HEK293 (cell line): ENCODE measurements around the gene DCAF10.

Source experiments
- CTCF ChIA-PET: fragments of 350-600 bp; formaldehyde crosslinking; extraction: SDS; loops from one replicate; lab custom pipeline; 2021; ENCODE audit warnings: antibody characterized with exemption; lab: Yijun Ruan, JAX
- POLR2A ChIA-PET: fragments of 300-600 bp; formaldehyde crosslinking; extraction: SDS; loops from one replicate; lab custom pipeline; 2020; ENCODE audit warnings: antibody characterized with exemption, inconsistent platforms; lab: Yijun Ruan, JAX
- H3K27ac ChIP-seq: fragments of 200-500 bp; sonication (Bioruptor generic); 2 replicates; pipeline ENCODE4 v1.5.1; 2014; ENCODE audit warnings: low read depth, low read length, control low read depth, inconsistent platforms; ENCODE audit errors: extremely low read depth
- H3K36me3 ChIP-seq, 2 experiments: fragments of 200-500 bp in 1 of 2; sonication (Bioruptor generic) in 1 of 2; 1 replicate in 1 of 2; 2 replicates in 1 of 2; pipeline ENCODE4 v1.5.1; 2014 to 2017; ENCODE audit warnings: inconsistent platforms in 2 of 2, low read length in 2 of 2; ENCODE audit not compliant: control insufficient read depth in 2 of 2, insufficient read depth in 1 of 2
- H3K4me1 ChIP-seq: fragments of 200-500 bp; sonication (Bioruptor generic); 2 replicates; pipeline ENCODE4 v1.5.1; 2014; ENCODE audit warnings: mild to moderate bottlenecking, low read length, inconsistent platforms; ENCODE audit not compliant: control insufficient read depth, insufficient read depth
- H3K4me3 ChIP-seq: 2 replicates; pipeline ENCODE4 v1.5.1; 2011; ENCODE audit warnings: low read depth, mild to moderate bottlenecking, control low read depth, low read length, moderate library complexity
- H3K9me3 ChIP-seq: fragments of 200-500 bp; sonication (Bioruptor generic); 2 replicates; pipeline ENCODE4 v1.5.1; 2014; ENCODE audit warnings: low read depth, low read length, inconsistent platforms; ENCODE audit not compliant: control insufficient read depth, insufficient read depth
- FEZF1 ChIP-seq: fragments of 450-650 bp; formaldehyde crosslinking; IDR thresholded peaks from 2 replicates; pipeline ENCODE4 v1.5.1; 2016; ENCODE audit warnings: missing biosample characterization, missing genetic modification characterization
- GFI1B ChIP-seq: fragments of 450-650 bp; formaldehyde crosslinking; IDR thresholded peaks from 2 replicates; pipeline ENCODE4 v1.5.1; 2016; ENCODE audit warnings: missing biosample characterization, missing genetic modification characterization
- GLI2 ChIP-seq: fragments of 450-650 bp; formaldehyde crosslinking; IDR thresholded peaks from 2 replicates; pipeline ENCODE4; 2017; ENCODE audit warnings: missing biosample characterization, missing genetic modification characterization, low read depth, borderline replicate concordance
- GLIS2 ChIP-seq: fragments of 450-650 bp; formaldehyde crosslinking; IDR thresholded peaks from 2 replicates; pipeline ENCODE4 v1.5.1; 2016; ENCODE audit warnings: missing biosample characterization, missing genetic modification characterization
- HOXC10 ChIP-seq: sonication (generic); formaldehyde crosslinking; IDR thresholded peaks from 2 replicates; pipeline ENCODE4 v1.8.1; 2023; ENCODE audit warnings: mild to moderate bottlenecking, missing genetic modification reagents
- IKZF3 ChIP-seq: fragments of 450-650 bp; IDR thresholded peaks from 2 replicates; pipeline ENCODE4 v1.5.0; 2018; ENCODE audit warnings: missing biosample characterization, mild to moderate bottlenecking, missing genetic modification characterization, moderate library complexity
- KLF1 ChIP-seq: fragments of 450-650 bp; formaldehyde crosslinking; IDR thresholded peaks from 2 replicates; pipeline ENCODE4 v1.5.1; 2016; ENCODE audit warnings: missing biosample characterization, missing genetic modification characterization
- KLF7 ChIP-seq: fragments of 450-650 bp; formaldehyde crosslinking; IDR thresholded peaks from 2 replicates; pipeline ENCODE4 v1.5.1; 2016; ENCODE audit warnings: missing biosample characterization, missing genetic modification characterization, borderline replicate concordance
- KLF8 ChIP-seq: fragments of 450-650 bp; formaldehyde crosslinking; IDR thresholded peaks from 2 replicates; pipeline ENCODE4 v1.5.1; 2016; ENCODE audit warnings: missing biosample characterization, missing genetic modification characterization
- MZF1 ChIP-seq: fragments of 450-650 bp; formaldehyde crosslinking; IDR thresholded peaks from 2 replicates; pipeline ENCODE4 v1.5.1; 2017; ENCODE audit warnings: missing biosample characterization, missing genetic modification characterization, borderline replicate concordance
- SALL2 ChIP-seq: fragments of 450-650 bp; formaldehyde crosslinking; IDR thresholded peaks from 2 replicates; pipeline ENCODE4 v1.5.0; 2017; ENCODE audit warnings: missing biosample characterization, mild to moderate bottlenecking, missing genetic modification characterization, borderline replicate concordance
- SCRT1 ChIP-seq: fragments of 450-650 bp; formaldehyde crosslinking; IDR thresholded peaks from 2 replicates; pipeline ENCODE4 v1.5.1; 2016; ENCODE audit warnings: missing biosample characterization, missing genetic modification characterization, borderline replicate concordance
- TSHZ1 ChIP-seq: fragments of 450-650 bp; formaldehyde crosslinking; IDR thresholded peaks from 2 replicates; pipeline ENCODE4 v1.5.1; 2016; ENCODE audit warnings: missing biosample characterization, missing genetic modification characterization, borderline replicate concordance
- ZFP3 ChIP-seq: fragments of 450-650 bp; formaldehyde crosslinking; IDR thresholded peaks from 2 replicates; pipeline ENCODE4 v1.5.1; 2016; ENCODE audit warnings: low read depth, missing biosample characterization, missing genetic modification characterization
- ZIC2 ChIP-seq: fragments of 450-650 bp; formaldehyde crosslinking; IDR thresholded peaks from 2 replicates; pipeline ENCODE4 v1.5.1; 2016; ENCODE audit warnings: missing biosample characterization, missing genetic modification characterization
- ZNF155 ChIP-seq: fragments of 450-650 bp; formaldehyde crosslinking; IDR thresholded peaks from 2 replicates; pipeline ENCODE4 v1.5.1; 2016; ENCODE audit warnings: missing biosample characterization, missing genetic modification characterization
- ZNF16 ChIP-seq: fragments of 450-650 bp; formaldehyde crosslinking; IDR thresholded peaks from 2 replicates; pipeline ENCODE4 v1.5.1; 2016; ENCODE audit warnings: low read depth, missing biosample characterization, missing genetic modification characterization
- ZNF23 ChIP-seq: fragments of 450-650 bp; formaldehyde crosslinking; IDR thresholded peaks from 2 replicates; pipeline ENCODE4 v1.5.1; 2016; ENCODE audit warnings: missing biosample characterization, missing genetic modification characterization, borderline replicate concordance
- ZNF335 ChIP-seq: fragments of 450-650 bp; formaldehyde crosslinking; conservative IDR thresholded peaks from 2 replicates; pipeline ENCODE4 v1.5.1; 2016; ENCODE audit warnings: missing biosample characterization, missing genetic modification characterization
- ZNF501 ChIP-seq: fragments of 450-650 bp; formaldehyde crosslinking; IDR thresholded peaks from 2 replicates; pipeline ENCODE4 v1.5.1; 2016; ENCODE audit warnings: missing biosample characterization, missing genetic modification characterization
- ZNF610 ChIP-seq: fragments of 450-650 bp; formaldehyde crosslinking; IDR thresholded peaks from 2 replicates; pipeline ENCODE4 v1.5.1; 2016; ENCODE audit warnings: missing biosample characterization, missing genetic modification characterization, borderline replicate concordance
- ZNF704 ChIP-seq: fragments of 450-650 bp; formaldehyde crosslinking; IDR thresholded peaks from 2 replicates; pipeline ENCODE4 v1.5.1; 2016; ENCODE audit warnings: missing biosample characterization, missing genetic modification characterization
- TF ChIP-seq, protein P1 (sequence below): fragments of 450-650 bp; formaldehyde crosslinking; IDR thresholded peaks from 2 replicates; pipeline ENCODE4 v1.5.1; 2016; ENCODE audit warnings: missing biosample characterization, missing genetic modification characterization
- TF ChIP-seq, protein P2 (sequence below): fragments of 450-650 bp; formaldehyde crosslinking; IDR thresholded peaks from 2 replicates; pipeline ENCODE4 v1.5.1; 2016; ENCODE audit warnings: missing biosample characterization, missing genetic modification characterization
- TF ChIP-seq, protein P3 (sequence below): fragments of 450-650 bp; formaldehyde crosslinking; IDR thresholded peaks from 2 replicates; pipeline ENCODE4 v1.5.1; 2016; ENCODE audit warnings: missing biosample characterization, missing genetic modification characterization

DCAF10 gene

DNA sequence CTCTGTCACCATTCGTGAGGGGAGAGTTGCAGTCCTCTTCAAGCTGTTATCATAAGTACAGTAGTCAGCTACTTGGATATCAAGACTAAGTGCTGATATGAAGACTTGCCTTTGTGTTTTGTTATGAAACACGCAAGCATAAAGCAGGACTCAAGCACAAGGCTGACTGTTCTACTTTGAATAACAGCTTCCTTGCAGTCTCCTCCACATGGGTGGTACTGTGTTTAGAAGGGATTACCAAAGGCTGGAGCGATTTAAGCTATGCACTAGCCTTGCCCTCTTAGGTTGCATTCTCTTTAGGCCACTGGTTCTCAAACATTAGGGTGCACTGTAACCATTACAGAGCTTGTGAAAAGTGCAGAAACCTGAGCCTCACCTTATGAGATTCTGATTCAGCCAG lies 61.9 kb downstream of the DCAF10 start:
- Histone ChIP-seq H3K36me3 (peaks cover 6 to 48% of the 10 kb centered on the region in 2 experiments; a peak in 2 of 3 replicates), H3K9me3 (no peaks in the 10 kb centered on the region), H3K27ac (no peak overlapping the region), H3K4me1 (no peaks in the 10 kb centered on the region), H3K4me3 (no peak overlapping the region)
- no peak for TF ChIP-seq FEZF1
- no peak for TF ChIP-seq ZFP3 (tag by site-specific recombination)
- TF ChIP-seq, protein P1, sequence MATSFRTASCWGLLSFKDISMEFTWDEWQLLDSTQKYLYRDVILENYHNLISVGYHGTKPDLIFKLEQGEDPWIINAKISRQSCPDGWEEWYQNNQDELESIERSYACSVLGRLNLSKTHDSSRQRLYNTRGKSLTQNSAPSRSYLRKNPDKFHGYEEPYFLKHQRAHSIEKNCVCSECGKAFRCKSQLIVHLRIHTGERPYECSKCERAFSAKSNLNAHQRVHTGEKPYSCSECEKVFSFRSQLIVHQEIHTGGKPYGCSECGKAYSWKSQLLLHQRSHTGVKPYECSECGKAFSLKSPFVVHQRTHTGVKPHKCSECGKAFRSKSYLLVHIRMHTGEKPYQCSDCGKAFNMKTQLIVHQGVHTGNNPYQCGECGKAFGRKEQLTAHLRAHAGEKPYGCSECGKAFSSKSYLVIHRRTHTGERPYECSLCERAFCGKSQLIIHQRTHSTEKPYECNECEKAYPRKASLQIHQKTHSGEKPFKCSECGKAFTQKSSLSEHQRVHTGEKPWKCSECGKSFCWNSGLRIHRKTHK (tag by site-specific recombination): no peak
- TF ChIP-seq ZNF16 (tag by site-specific recombination): no peak
- TF ChIP-seq ZNF23 (tag by site-specific recombination): no peak
- TF ChIP-seq ZIC2 (tag by site-specific recombination): no peak
- no peak for TF ChIP-seq GLI2 (tag by site-specific recombination)
- no peak for TF ChIP-seq GLIS2 (tag by site-specific recombination)
- no peak for TF ChIP-seq GFI1B
- no peak for TF ChIP-seq HOXC10 (CRISPR knock-in tag)
- CTCF ChIA-PET: no interaction called here
- POLR2A ChIA-PET: no interaction called here

DNA sequence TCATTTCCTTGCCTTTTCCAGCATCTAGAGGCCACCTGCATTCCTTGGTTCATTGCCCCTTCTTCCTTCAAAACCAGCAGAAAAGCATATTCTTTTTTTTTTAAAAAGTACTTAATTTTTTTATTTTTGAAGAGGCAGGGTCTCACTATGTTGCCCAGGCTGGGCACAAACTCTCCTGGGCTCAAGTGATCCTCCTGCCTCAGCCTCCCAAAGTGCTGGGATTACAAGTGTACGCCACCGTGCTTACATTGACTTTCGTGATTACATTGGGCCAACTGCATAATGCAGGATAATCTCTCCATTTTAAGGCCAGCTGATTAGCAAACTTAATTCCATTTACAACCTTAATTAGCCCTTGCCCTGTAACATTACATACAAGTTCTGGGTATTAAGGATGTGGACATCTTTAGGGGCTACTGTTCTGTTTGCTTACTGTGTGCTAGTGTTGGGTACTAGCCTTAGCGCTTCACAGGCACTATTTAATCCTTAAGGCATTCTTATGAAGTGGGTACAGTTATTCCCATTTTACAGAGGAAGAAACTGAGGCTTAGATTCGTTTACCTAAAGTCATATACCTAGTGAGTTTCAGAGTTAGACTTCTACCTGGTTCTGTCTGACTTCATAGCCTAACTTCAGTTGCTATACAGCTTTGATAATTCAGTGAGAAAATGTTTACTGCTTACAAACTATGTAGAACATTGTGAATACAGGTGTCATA lies 69.6 kb downstream of the DCAF10 start:
- Histone ChIP-seq H3K4me1 (no peaks in the 10 kb centered on the region), H3K36me3 (no peaks in the 10 kb centered on the region), H3K9me3 (no peaks in the 10 kb centered on the region), H3K27ac (no peak overlapping the region), H3K4me3 (no peak overlapping the region)
- CTCF ChIA-PET: no interaction called here
- POLR2A ChIA-PET: no interaction called here
- no peak for TF ChIP-seq ZNF155 (tag by site-specific recombination)
- TF ChIP-seq IKZF3 (tag by site-specific recombination): no peak
- TF ChIP-seq KLF8 (tag by site-specific recombination): no peak
- TF ChIP-seq ZNF704: no peak
- TF ChIP-seq, protein P2, sequence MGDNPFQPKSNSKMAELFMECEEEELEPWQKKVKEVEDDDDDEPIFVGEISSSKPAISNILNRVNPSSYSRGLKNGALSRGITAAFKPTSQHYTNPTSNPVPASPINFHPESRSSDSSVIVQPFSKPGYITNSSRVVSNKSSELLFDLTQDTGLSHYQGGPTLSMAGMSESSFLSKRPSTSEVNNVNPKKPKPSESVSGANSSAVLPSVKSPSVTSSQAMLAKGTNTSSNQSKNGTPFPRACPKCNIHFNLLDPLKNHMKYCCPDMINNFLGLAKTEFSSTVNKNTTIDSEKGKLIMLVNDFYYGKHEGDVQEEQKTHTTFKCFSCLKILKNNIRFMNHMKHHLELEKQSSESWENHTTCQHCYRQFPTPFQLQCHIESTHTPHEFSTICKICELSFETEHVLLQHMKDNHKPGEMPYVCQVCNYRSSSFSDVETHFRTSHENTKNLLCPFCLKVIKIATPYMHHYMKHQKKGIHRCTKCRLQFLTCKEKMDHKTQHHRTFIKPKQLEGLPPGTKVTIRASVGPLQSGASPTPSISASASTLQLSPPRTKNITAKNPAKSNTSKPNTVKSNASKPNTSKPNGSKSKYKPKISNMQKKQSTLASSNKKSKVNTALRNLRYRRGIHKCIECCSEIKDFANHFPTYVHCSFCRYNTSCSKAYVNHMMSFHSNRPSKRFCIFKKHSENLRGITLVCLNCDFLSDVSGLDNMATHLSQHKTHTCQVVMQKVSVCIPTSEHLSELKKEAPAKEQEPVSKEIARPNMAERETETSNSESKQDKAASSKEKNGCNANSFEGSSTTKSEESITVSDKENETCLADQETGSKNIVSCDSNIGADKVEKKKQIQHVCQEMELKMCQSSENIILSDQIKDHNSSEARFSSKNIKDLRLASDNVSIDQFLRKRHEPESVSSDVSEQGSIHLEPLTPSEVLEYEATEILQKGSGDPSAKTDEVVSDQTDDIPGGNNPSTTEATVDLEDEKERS (tag by site-specific recombination): no peak
- TF ChIP-seq, protein P3, sequence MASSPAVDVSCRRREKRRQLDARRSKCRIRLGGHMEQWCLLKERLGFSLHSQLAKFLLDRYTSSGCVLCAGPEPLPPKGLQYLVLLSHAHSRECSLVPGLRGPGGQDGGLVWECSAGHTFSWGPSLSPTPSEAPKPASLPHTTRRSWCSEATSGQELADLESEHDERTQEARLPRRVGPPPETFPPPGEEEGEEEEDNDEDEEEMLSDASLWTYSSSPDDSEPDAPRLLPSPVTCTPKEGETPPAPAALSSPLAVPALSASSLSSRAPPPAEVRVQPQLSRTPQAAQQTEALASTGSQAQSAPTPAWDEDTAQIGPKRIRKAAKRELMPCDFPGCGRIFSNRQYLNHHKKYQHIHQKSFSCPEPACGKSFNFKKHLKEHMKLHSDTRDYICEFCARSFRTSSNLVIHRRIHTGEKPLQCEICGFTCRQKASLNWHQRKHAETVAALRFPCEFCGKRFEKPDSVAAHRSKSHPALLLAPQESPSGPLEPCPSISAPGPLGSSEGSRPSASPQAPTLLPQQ (tag by site-specific recombination): no peak
- no peak for TF ChIP-seq ZNF335 (tag by site-specific recombination)
- no peak for TF ChIP-seq SALL2
- no peak for TF ChIP-seq ZNF610 (tag by site-specific recombination)
- no peak for TF ChIP-seq MZF1 (tag by site-specific recombination)
- TF ChIP-seq SCRT1 (tag by site-specific recombination): no peak
- no peak for TF ChIP-seq ZNF501 (tag by site-specific recombination)
- no peak for TF ChIP-seq KLF7 (tag by site-specific recombination)
- no peak for TF ChIP-seq KLF1 (tag by site-specific recombination)
- no peak for TF ChIP-seq TSHZ1 (tag by site-specific recombination)
